Gastrocnemius medialis (tissue), 4 donors: ENCODE data around the gene CBX7. TPM values are rescaled to one million over a fixed set of nuclear protein-coding genes. Genes with fewer than 3 reads are reported as not detected.

Experiments
- ATAC-seq, 2 donors: fragments of 150-250 bp; one replicate each; pipeline ENCODE4 v1.9.1; 2016
- DNase-seq, 2 donors: peaks; one replicate each; pipeline ENCODE4 v3.0.0-alpha.2; 2019
- H3K27ac ChIP-seq, 4 donors: fragments of 200-600 bp; sonication (generic); 1 replicate in 1 of 4; 2 replicates in 3 of 4; pipeline ENCODE4 v1.5.1; 2016 to 2018; ENCODE audit warnings: mild to moderate bottlenecking in 2 of 4, moderate library complexity in 1 of 4
- H3K27me3 ChIP-seq, 3 donors: fragments of 200-600 bp; sonication (generic) in 2 of 3; 1 replicate in 1 of 3; 2 replicates in 2 of 3; pipeline versions ENCODE4 v1.5.1 to v1.6.0; 2016 to 2019; ENCODE audit warnings: mild to moderate bottlenecking in 1 of 3, moderate library complexity in 1 of 3
- H3K36me3 ChIP-seq, 2 donors: fragments of 200-600 bp; sonication (generic) in 1 of 2; one replicate each; pipeline ENCODE4 v1.5.1; 2017 to 2018
- H3K4me1 ChIP-seq, 2 donors: fragments of 200-600 bp; sonication (generic) in 1 of 2; one replicate each; pipeline ENCODE4 v1.5.1; 2016 to 2017; ENCODE audit warnings: mild to moderate bottlenecking in 2 of 2
- H3K4me3 ChIP-seq, 4 donors: fragments of 200-600 bp; sonication (generic) in 3 of 4; 1 replicate in 1 of 4; 2 replicates in 3 of 4; pipeline ENCODE4 v1.5.1; 2016 to 2019; ENCODE audit warnings: mild to moderate bottlenecking in 2 of 4
- H3K9me3 ChIP-seq, 3 donors: fragments of 200-600 bp; sonication (generic) in 2 of 3; 1 replicate in 1 of 3; 2 replicates in 2 of 3; pipeline ENCODE4 v1.5.1; 2016 to 2019
- POLR2A ChIP-seq, 2 donors: fragments of 450-650 bp; IDR thresholded peaks; one replicate each; pipeline ENCODE4 v1.6.1; 2017; ENCODE audit warnings: antibody characterized with exemption in 2 of 2, mild to moderate bottlenecking in 2 of 2, moderate library complexity in 2 of 2
- in situ Hi-C, 4 donors: fragments of 200-750 bp; cut with MboI; loops; one replicate each; pipeline versions ENCODE4 v1.15.0 to v1.8.0; 2017; ENCODE audit warnings: low sequenced_read_pairs in 4 of 4
- intact Hi-C: fragments of 100-400 bp; cut with DNase I; formaldehyde crosslinking; loops from one replicate; pipeline ENCODE4 v1.15.1; 2023; ENCODE audit warnings: low total_unique reads
- total RNA-seq, 4 donors: library from RNA; depleted of rRNA; stranded (reverse); fragments of >200 nt; gene quantifications; one replicate each; pipeline versions ENCODE4 v1.1.0 to v1.2.3, GENCODE V29; 2016
- TF ChIP-seq, protein P1 (sequence below), 5 experiments: fragments of 450-650 bp in 3 of 5; fragments of 200-600 bp in 2 of 5; sonication (generic) in 2 of 5; IDR thresholded peaks in 4 of 5; conservative IDR thresholded peaks in 1 of 5; 1 replicate in 4 of 5; 2 replicates in 1 of 5; pipeline ENCODE4 v1.5.1; 2016 to 2019; ENCODE audit warnings: antibody characterized with exemption in 5 of 5, mild to moderate bottlenecking in 3 of 5, moderate library complexity in 3 of 5

CBX7 gene
- total RNA-seq, 4 donors from 2014 or later: 52.4 to 78.1 (median 62.3) TPM

DNA sequence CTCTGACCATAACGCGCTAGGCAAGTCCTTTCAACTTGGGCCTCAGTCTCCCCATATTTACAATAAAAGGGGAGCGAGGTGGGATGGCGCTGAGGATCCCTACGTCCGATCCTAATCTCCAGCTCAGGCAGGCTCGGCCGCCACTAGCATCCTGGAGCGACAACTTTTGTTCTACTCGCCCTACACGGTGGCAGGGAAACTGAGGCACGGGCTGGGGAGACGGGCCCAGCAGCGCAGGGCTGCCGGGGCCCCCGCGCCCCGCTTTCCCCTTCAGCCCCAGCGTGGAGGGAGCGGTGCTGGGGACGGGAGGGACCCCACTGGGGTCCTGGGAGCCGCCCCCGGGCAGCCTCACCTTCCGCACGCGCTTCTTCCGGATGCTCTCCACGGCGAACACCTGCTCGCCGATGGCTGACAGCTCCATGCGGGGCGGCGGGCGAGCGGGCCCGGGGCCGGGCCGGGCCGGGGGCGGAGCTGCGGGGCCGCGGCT, 413 bp downstream of the CBX7 start:
- intact Hi-C loops: loop anchor here (1.0 to 5.0 kb wide), 6 partner anchors 80 to 893 kb away; partner anchors contain the start of genes CBX6, RPL3 and RPS19BP1
- in situ Hi-C loops: loop anchor here in 2 of 4 donors (25.0 kb wide), 1 partner anchor 360 kb away; the partner anchor contains the start of genes ATF4 (in 2 of the 2) and MIEF1 (in 2 of the 2)
- peak overlapping the region; percentile 94 to 99 (median 98) for H3K27ac ChIP-seq
- H3K9me3 ChIP-seq: no peaks in the 10 kb centered on the region
- no peak for DNase-seq
- no peaks in the 10 kb centered on the region for H3K27me3 ChIP-seq
- ATAC-seq: peak in 1 of 2 donors; percentile 0
- TF ChIP-seq, protein P1, sequence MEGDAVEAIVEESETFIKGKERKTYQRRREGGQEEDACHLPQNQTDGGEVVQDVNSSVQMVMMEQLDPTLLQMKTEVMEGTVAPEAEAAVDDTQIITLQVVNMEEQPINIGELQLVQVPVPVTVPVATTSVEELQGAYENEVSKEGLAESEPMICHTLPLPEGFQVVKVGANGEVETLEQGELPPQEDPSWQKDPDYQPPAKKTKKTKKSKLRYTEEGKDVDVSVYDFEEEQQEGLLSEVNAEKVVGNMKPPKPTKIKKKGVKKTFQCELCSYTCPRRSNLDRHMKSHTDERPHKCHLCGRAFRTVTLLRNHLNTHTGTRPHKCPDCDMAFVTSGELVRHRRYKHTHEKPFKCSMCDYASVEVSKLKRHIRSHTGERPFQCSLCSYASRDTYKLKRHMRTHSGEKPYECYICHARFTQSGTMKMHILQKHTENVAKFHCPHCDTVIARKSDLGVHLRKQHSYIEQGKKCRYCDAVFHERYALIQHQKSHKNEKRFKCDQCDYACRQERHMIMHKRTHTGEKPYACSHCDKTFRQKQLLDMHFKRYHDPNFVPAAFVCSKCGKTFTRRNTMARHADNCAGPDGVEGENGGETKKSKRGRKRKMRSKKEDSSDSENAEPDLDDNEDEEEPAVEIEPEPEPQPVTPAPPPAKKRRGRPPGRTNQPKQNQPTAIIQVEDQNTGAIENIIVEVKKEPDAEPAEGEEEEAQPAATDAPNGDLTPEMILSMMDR (IDR thresholded peaks at IDR 0.05 in 4 of 5, conservative IDR thresholded peaks at IDR 0.05 in 1 of 5): no peak
- no peak for TF ChIP-seq POLR2A (IDR thresholded peaks at IDR 0.05)
- peaks cover 0 to 6% of the 10 kb centered on the region in 2 donors for H3K36me3 ChIP-seq
- H3K4me1 ChIP-seq: peaks cover 29 to 33% of the 10 kb centered on the region in 2 donors
- H3K4me3 ChIP-seq: peak overlapping the region; percentile 79 to 98 (median 97)

GRCh38 chr22:39151329-39151975, 1.0 kb downstream of the CBX7 start:
- Histone ChIP-seq H3K9me3 (no peaks in the 10 kb centered on the region), H3K4me3 (peak overlapping the region; percentile 79 to 98 (median 97)), H3K27me3 (no peaks in the 10 kb centered on the region), H3K36me3 (peaks cover 0 to 6% of the 10 kb centered on the region in 2 donors), H3K27ac (peak overlapping the region; percentile 94 to 99 (median 98)), H3K4me1 (peaks cover 33 to 39% of the 10 kb centered on the region in 2 donors)
- no peak for TF ChIP-seq POLR2A (IDR thresholded peaks at IDR 0.05)
- TF ChIP-seq, protein P1 (IDR thresholded peaks at IDR 0.05 in 4 of 5, conservative IDR thresholded peaks at IDR 0.05 in 1 of 5): no peak
- DNase-seq: no peak
- ATAC-seq: no peak
- in situ Hi-C loops (loop anchor here in 2 of 4 donors (25.0 kb wide), 1 partner anchor 361 kb away; the partner anchor contains the start of genes ATF4 (in 2 of the 2) and MIEF1 (in 2 of the 2)), intact Hi-C loops (loop anchor here (5.0 kb wide), 2 partner anchors 81 to 381 kb away; partner anchors contain the start of gene RPS19BP1)

DNA sequence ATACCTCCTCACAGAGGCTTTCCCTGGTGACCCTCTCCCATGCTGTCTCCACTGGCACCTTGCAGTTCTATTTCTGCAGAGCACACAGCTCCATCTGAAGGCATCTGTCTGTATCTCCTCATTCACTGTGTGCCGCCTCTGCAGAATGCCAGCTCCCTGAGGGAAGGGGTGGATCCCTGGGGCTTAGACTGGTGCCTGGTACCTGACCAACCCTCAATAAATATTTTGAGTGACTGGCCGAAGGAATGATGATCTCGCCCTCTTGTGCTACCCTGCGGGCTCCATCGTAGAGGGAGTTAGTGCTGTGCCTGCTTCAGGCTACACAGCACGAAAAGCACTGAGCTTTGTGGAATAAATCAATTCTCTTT, 1.6 kb downstream of the CBX7 start:
- DNase-seq (no peak), ATAC-seq (no peak)
- peak overlapping the region; percentile 79 to 98 (median 97) for H3K4me3 ChIP-seq
- no peaks in the 10 kb centered on the region for H3K27me3 ChIP-seq
- peaks cover 38 to 45% of the 10 kb centered on the region in 2 donors for H3K4me1 ChIP-seq
- TF ChIP-seq, protein P1 (IDR thresholded peaks at IDR 0.05 in 4 of 5, conservative IDR thresholded peaks at IDR 0.05 in 1 of 5): no peak
- in situ Hi-C loops (loop anchor here in 2 of 4 donors (25.0 kb wide), 1 partner anchor 361 kb away; the partner anchor contains the start of genes ATF4 (in 2 of the 2) and MIEF1 (in 2 of the 2)), intact Hi-C loops (loop anchor here (5.0 kb wide), 2 partner anchors 81 to 381 kb away; partner anchors contain the start of gene RPS19BP1)
- H3K9me3 ChIP-seq: no peaks in the 10 kb centered on the region
- H3K36me3 ChIP-seq: peaks cover 0 to 6% of the 10 kb centered on the region in 2 donors
- H3K27ac ChIP-seq: peak overlapping the region; percentile 94 to 99 (median 98)

DNA sequence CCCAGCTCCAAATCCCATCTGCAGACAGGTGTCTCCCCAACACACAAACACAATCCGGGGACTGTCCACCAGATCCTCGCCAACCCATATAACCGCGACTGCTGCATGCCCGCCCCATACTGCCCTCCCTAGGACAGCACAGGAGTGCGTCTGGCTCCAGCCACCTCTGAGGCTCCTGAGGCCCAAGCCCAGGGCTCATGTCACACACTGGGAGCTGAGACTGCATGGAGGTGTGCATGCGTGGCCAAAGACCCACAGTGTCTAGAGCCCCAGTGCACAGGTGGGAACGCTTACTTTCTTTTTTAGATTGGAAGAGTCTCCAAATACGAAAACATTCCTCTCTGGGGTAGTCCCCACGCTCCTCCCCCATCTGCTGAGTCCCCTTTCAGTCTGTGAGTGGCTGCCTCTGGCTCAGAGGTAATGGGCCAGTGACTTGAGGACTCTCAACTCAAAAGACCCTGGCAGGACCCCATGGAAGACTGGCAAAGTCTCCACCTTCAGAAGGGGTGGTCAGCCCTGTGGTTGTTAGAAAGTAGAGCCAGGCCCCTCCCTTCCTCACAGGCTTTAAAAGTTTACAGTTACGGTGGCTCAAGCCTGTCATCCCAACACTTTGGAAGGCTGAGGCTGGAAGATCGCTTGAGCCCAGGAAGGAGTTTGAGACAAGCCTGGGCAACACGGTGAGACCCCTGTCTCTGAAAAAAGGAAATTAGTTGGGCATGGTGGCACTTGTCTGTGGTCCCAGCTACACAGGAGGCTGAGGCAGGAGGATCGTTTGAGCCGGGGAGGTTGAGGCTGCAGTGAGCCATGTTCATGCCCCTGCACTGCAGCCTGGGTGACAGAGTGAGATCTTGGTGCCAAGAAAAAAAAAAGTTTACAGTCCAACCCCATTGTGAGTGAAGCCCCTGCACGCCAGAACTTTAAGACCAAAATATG, 2.3 kb downstream of the CBX7 start:
- TF ChIP-seq POLR2A (IDR thresholded peaks at IDR 0.05): no peak
- TF ChIP-seq, protein P1 (IDR thresholded peaks at IDR 0.05 in 4 of 5, conservative IDR thresholded peaks at IDR 0.05 in 1 of 5): no peak
- H3K4me1 ChIP-seq: peaks cover 38 to 46% of the 10 kb centered on the region in 2 donors
- peak overlapping the region; percentile 94 to 99 (median 98) for H3K27ac ChIP-seq
- in situ Hi-C loops: loop anchor here in 2 of 4 donors (25.0 kb wide), 1 partner anchor 362 kb away; the partner anchor contains the start of genes ATF4 (in 2 of the 2) and MIEF1 (in 2 of the 2)
- DNase-seq (no peak), ATAC-seq (no peak)
- H3K9me3 ChIP-seq: no peaks in the 10 kb centered on the region
- peaks cover 0 to 6% of the 10 kb centered on the region in 2 donors for H3K36me3 ChIP-seq
- peak overlapping the region in 1 of 4 donors; percentile 98 for H3K4me3 ChIP-seq
- no peaks in the 10 kb centered on the region for H3K27me3 ChIP-seq
- intact Hi-C loops: loop anchor here (5.0 kb wide), 2 partner anchors 82 to 382 kb away; partner anchors contain the start of gene RPS19BP1
